Transverse colon (tissue), 4 donors: ENCODE data around the gene NUCB1. TPM values are rescaled to one million over a fixed set of nuclear protein-coding genes. Genes with fewer than 3 reads are reported as not detected.

Experiments used
- DNase-seq: peaks from one replicate; pipeline ENCODE4 v3.0.0-alpha.2; 2019
- H3K27ac ChIP-seq, 4 donors: fragments of 200-600 bp; sonication (generic); 2 replicates each; pipeline ENCODE4 v1.5.1; 2016 to 2018; ENCODE audit warnings: inconsistent platforms in 4 of 4
- H3K27me3 ChIP-seq: fragments of 200-600 bp; sonication (generic); 2 replicates; pipeline ENCODE4 v1.5.1; 2017; ENCODE audit warnings: inconsistent platforms
- H3K36me3 ChIP-seq, 4 donors: fragments of 200-600 bp; sonication (generic); 2 replicates each; pipeline ENCODE4 v1.5.1; 2017 to 2019; ENCODE audit warnings: inconsistent platforms in 4 of 4
- H3K4me1 ChIP-seq, 4 donors: fragments of 200-600 bp; sonication (generic); 2 replicates each; pipeline ENCODE4 v1.5.1; 2017 to 2020; ENCODE audit warnings: inconsistent platforms in 4 of 4
- H3K4me3 ChIP-seq, 4 donors: fragments of 200-600 bp; sonication (generic); 1 replicate in 1 of 4; 2 replicates in 3 of 4; pipeline versions ENCODE4 v1.5.1 to v1.6.1; 2017 to 2019; ENCODE audit warnings: inconsistent platforms in 4 of 4
- H3K9me3 ChIP-seq, 2 donors: fragments of 200-600 bp; sonication (generic); 2 replicates each; pipeline ENCODE4 v1.5.1; 2017 to 2019; ENCODE audit warnings: inconsistent platforms in 2 of 2
- CTCF ChIP-seq, 5 experiments: fragments of 200-600 bp in 3 of 5; fragments of 450-650 bp in 2 of 5; sonication (generic) in 3 of 5; IDR thresholded peaks; 1 replicate in 2 of 5; 2 replicates in 3 of 5; pipeline ENCODE4 v1.5.1; 2016 to 2017; ENCODE audit warnings: antibody characterized with exemption in 5 of 5, inconsistent platforms in 3 of 5, mild to moderate bottlenecking in 2 of 5, moderate library complexity in 1 of 5
- EP300 ChIP-seq: sonication (generic); formaldehyde crosslinking; IDR thresholded peaks from one replicate; pipeline ENCODE4 v1.6.1; 2017; ENCODE audit warnings: antibody characterized with exemption, low read depth
- POLR2A ChIP-seq: fragments of 450-650 bp; IDR thresholded peaks from one replicate; pipeline ENCODE4 v1.6.1; 2016; ENCODE audit warnings: antibody characterized with exemption, mild to moderate bottlenecking, moderate library complexity
- POLR2AphosphoS5 ChIP-seq, 3 donors: sonication (generic); formaldehyde crosslinking; IDR thresholded peaks; one replicate each; pipeline ENCODE4 v1.6.1; 2016; ENCODE audit warnings: antibody characterized with exemption in 3 of 3
- WGBS, 2 donors: methylation state at CpG; one replicate each; pipeline ENCODE4 v1.1.5; 2018; ENCODE audit warnings: low coverage in 1 of 2; 5-methylcytosine and 5-hydroxymethylcytosine counted together
- in situ Hi-C, 4 donors: fragments of 200-750 bp; cut with MboI; loops; one replicate each; pipeline versions ENCODE4 v1.15.0 to v1.15.1; 2017; ENCODE audit warnings: low sequenced_read_pairs in 3 of 4, low pct_ligation_motif_present in 1 of 4, low pct_unique_long_range_greater_than_20kb in 1 of 4
- intact Hi-C: fragments of 100-400 bp; cut with DNase I; formaldehyde crosslinking; loops from one replicate; pipeline ENCODE4 v1.15.1; 2023; ENCODE audit warnings: low total_unique reads
- total RNA-seq, 4 donors: library from RNA; depleted of rRNA; stranded (reverse); fragments of >200 nt; gene quantifications; one replicate each; pipeline ENCODE4 v1.1.0, GENCODE V29; 2016

The NUCB1 gene
- total RNA-seq, 4 donors from 2014 or later, result 135 to 196 (median 174) TPM

- intact Hi-C loops, result loop anchor here (10.0 kb wide), 1 partner anchor 92 kb away; the partner anchor contains the start of gene FTL
- 0 to 3% methylated on average over 1 to 14 of the region's 14 CpGs for WGBS, 2 donors
- in situ Hi-C loops, result loop anchor here in 2 of 4 donors (10.0 to 25.0 kb wide), 2 partner anchors 82 to 89 kb away; partner anchors contain the start of genes BAX (in 2 of the 2) and FTL (in 1 of the 2)
- peaks cover 23 to 54% (median 42%) of the 10 kb centered on the region in 4 donors for H3K4me1 ChIP-seq
- no peaks in the 10 kb centered on the region for H3K27me3 ChIP-seq
- TF ChIP-seq CTCF (IDR thresholded peaks at IDR 0.05) (peak in 2 of 5 experiments; percentile 50 to 56), POLR2AphosphoS5 (IDR thresholded peaks at IDR 0.05) (peak; percentile 55 to 74 (median 71)), EP300 (peak; percentile 79), POLR2A (no peak)
- H3K27ac ChIP-seq, result peak overlapping the region; percentile 100
- H3K4me3 ChIP-seq, result peak overlapping the region; percentile 75 to 98 (median 88)
- H3K9me3 ChIP-seq, result no peaks in the 10 kb centered on the region
- peak; percentile 90 for DNase-seq
- peaks cover 0 to 24% (median 3%) of the 10 kb centered on the region in 4 donors for H3K36me3 ChIP-seq
Observed at GRCh38 chr19:48872884-48873475, 27.1 kb upstream of the NUCB1 start.

- no peaks in the 10 kb centered on the region for H3K9me3 ChIP-seq
- H3K27me3 ChIP-seq, result no peaks in the 10 kb centered on the region
- H3K4me1 ChIP-seq, result peaks cover 23 to 52% (median 38%) of the 10 kb centered on the region in 4 donors
- intact Hi-C loops (loop anchor here (10.0 kb wide), 1 partner anchor 91 kb away; the partner anchor contains the start of gene FTL), in situ Hi-C loops (loop anchor here in 2 of 4 donors (10.0 to 25.0 kb wide), 2 partner anchors 81 to 89 kb away; partner anchors contain the start of genes BAX (in 2 of the 2) and FTL (in 1 of the 2))
- TF ChIP-seq POLR2AphosphoS5 (IDR thresholded peaks at IDR 0.05), result no peak
- peak in 1 of 5 experiments; percentile 7 for TF ChIP-seq CTCF (IDR thresholded peaks at IDR 0.05)
- no peak for TF ChIP-seq EP300
- peak overlapping the region; percentile 100 for H3K27ac ChIP-seq
- WGBS, 2 donors, result 0 to 43% methylated on average over 1 to 14 of the region's 14 CpGs
- DNase-seq, result no peak
- peaks cover 0 to 24% (median 3%) of the 10 kb centered on the region in 4 donors for H3K36me3 ChIP-seq
- peak overlapping the region; percentile 75 to 98 (median 88) for H3K4me3 ChIP-seq
Observed at GRCh38 chr19:48873476-48874302, 26.4 kb upstream of the NUCB1 start.

GRCh38 chr19:48874303-48875135 is 25.6 kb upstream of the NUCB1 start:
- peaks cover 23 to 48% (median 36%) of the 10 kb centered on the region in 4 donors for H3K4me1 ChIP-seq
- 26% methylated on average over 17 of the region's 17 CpGs; no CpG with 5 or more reads in 1 of the 2 donors for WGBS, 2 donors
- intact Hi-C loops, result loop anchor here (10.0 kb wide), 1 partner anchor 90 kb away; the partner anchor contains the start of gene FTL
- H3K36me3 ChIP-seq, result peaks cover 0 to 28% (median 3%) of the 10 kb centered on the region in 4 donors
- H3K9me3 ChIP-seq, result no peaks in the 10 kb centered on the region
- TF ChIP-seq CTCF (IDR thresholded peaks at IDR 0.05) (peak in 1 of 5 experiments; percentile 17), POLR2AphosphoS5 (IDR thresholded peaks at IDR 0.05) (peak in 1 of 3 donors; percentile 12), POLR2A (no peak)
- H3K4me3 ChIP-seq, result peak overlapping the region; percentile 75 to 98 (median 88)
- peak; percentile 45 for DNase-seq
- H3K27ac ChIP-seq, result peak overlapping the region; percentile 100
- in situ Hi-C loops, result loop anchor here in 2 of 4 donors (10.0 to 25.0 kb wide), 2 partner anchors 80 to 88 kb away; partner anchors contain the start of genes BAX (in 2 of the 2) and FTL (in 1 of the 2)
- no peaks in the 10 kb centered on the region for H3K27me3 ChIP-seq
